ENCODE data around the gene CCDC80.
A peak's percentile ranks its signal among the peaks of the same experiment; 100 is the strongest.

Gene CCDC80

DNA sequence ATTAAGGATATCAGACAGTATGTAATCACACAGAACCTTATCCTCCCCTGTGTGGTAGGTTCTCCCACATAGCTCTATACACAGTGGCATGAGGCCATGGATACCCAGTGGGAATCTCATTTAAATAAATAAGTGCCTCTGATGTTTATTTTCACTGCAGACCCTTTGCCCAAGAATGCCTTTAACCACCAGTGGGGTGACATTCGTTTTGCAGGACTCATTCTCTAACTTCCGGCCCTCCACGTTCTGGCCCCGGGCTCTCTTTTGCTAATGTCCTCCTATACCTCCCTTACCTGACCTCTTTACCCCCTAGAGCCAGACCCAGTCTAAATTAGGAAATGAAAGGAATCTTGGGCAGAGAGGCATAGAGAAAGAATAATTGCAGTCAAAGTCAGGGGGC lies 8.3 kb downstream of the CCDC80 start:
- no peak for DNase-seq (ENCODE audit: low spot score)

DNA sequence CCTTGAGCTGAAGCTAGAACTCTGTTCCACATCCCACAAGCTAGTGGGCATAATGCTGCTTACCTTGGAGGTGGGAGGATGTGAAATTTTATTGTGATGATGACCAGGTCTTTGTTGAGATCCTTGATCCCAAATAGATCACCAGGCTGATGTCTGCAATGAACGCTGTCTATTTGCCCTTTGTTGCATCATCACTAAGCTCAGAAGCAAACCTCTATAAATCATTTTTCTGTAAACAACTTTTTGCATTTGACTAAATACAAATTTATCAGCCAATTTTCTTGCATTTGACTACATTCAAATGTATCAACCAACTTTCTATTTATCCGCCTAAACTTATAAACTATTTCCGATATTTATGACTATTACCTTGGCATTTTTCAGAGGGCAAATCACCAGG lies 9.7 kb downstream of the CCDC80 start:
- DNase-seq (ENCODE audit: low spot score): no peak

DNA sequence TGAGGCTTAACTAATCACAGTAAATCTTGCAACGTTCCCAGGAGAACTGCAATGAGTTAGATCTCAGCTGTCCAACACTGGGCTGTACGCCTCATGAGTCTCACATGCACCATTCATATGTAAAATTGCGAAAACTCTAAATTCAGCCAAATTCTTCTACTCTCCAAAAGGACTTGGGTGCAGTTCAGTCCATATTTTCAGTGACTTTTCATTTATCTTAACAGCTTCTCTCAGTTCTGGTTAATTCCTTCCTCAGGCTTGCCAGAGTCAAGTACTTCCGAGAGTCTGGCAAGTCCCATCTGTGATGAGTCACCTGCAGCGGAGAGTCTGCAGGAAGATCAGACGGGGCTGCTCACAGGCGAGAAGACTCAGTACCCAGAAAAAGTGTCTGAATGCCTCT lies 11.5 kb downstream of the CCDC80 start:
- peak; percentile 45 for DNase-seq (ENCODE audit: low spot score)

DNA sequence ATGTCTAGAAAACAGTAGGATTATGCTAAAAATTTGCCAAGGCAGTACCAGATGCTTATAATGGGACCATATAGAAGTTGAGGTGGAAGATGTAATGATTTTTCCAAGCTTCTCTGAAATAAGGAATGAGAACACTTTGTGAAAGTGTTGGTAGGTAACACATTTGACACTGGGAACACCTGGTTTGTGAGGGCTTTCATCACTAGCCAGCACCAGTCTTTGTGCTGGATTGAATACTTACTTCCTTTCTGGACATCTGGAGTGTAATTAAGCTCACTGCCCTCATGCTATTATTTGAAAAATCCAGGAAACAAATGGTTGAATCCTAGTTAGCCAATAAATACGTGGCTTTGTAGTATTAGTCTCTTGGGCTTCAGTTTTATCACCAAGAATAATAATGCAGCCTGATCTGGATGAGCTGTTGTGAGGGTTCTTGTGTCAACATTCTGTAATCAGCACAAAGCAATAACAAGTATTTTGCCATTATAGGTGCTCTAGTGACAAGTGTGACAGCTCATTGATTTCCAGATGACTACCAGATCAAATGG lies 12.9 kb downstream of the CCDC80 start:
- DNase-seq (ENCODE audit: low spot score): no peak

DNA sequence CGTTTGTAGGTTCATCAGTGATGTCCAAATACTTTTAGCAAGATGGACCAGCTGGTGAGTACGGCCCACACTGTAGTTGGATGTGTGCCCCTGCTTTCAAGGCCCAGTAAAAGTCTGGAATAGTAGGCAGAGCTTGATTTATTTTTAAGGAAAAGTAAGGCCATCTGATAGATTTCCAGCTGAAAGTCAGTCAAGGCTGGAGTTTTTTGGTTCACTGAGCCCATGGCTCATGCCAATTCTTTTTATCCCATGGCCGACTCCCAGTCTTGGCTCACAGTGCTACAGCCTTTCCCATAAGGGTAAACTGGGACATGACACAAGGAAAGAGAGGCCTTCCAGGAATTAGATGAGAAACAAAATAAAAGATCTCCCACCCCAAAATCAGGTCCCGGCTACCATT lies 13.5 kb downstream of the CCDC80 start:
- peak; percentile 58 for DNase-seq (ENCODE audit: low spot score)

DNA sequence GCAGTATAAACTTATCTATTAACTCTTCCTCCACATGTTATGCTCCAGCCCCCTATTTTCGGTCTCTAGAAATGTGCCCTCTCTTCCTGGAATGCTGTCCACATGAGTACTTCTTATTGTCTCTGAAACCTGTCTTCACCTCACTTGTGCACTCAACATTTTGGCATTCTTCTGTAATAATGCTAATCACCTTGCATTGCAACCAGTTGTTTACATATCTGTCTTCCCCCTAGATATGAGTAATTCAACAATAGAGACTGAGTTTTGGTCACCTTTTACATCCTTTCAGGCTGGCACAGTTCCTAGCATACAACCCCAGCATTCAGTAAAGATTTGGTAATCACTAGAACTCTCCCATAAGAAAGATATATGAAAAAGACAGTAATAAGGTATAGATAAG lies 17.2 kb downstream of the CCDC80 start:
- no peak for DNase-seq (ENCODE audit: low spot score)

DNA sequence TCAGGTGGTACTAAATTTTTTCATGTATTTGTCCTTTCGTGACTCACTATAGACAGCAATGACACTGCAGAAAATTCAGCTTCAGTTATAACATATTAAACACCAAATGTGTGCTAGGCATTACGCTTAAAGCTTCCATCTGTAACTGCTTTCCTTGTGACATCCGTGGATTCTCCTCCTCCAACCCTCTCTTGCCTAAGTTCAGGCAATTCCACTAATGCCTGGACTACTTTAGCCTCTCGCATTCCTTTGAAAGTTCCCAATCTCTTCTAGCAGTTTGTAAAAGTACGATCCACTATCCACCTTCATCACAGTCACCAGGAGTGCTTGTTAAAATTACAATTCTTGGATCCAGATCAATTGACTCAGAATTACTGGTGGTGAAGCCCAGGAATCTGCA lies 17.7 kb downstream of the CCDC80 start:
- no peak for DNase-seq (ENCODE audit: low spot score)

DNA sequence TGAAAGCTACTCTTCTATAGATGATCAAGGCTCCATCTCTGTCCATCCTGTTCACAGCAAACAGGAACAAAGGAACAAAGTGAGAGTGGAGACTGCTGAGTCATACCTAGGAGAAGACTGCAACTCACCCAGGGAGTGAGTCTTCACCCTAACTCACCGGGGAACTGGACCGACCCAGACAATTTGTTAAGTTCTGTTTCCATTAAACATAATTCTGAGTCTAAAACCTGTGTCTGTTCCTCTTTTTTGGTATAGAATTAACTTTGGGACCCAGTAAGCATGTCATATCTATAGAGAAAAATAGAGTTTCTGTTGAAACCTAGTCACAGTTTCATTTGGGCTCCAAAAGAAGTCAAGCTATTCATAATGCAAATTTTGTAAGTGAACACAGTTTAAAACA lies 21.6 kb downstream of the CCDC80 start:
- DNase-seq (ENCODE audit: low spot score): no peak

DNA sequence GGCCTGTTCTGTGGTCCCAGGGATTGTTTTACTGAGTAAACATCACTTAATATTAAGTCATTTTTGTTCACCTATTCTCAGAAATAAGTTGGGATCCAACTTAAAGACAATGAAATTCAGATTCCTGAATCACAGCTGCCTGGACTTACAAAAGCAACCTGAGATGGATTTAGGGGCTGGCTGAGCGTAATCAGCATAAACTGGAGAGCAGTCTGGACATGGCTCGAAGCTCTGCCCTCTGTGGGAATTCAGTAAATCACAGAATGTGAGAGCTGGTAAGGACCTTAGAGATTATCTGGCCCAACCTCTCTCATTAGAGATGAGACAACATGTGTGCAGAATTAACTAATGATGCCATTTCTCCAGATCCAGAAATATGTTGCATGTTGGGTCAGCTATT lies 23.7 kb downstream of the CCDC80 start:
- no peak for DNase-seq (ENCODE audit: low spot score)

DNA sequence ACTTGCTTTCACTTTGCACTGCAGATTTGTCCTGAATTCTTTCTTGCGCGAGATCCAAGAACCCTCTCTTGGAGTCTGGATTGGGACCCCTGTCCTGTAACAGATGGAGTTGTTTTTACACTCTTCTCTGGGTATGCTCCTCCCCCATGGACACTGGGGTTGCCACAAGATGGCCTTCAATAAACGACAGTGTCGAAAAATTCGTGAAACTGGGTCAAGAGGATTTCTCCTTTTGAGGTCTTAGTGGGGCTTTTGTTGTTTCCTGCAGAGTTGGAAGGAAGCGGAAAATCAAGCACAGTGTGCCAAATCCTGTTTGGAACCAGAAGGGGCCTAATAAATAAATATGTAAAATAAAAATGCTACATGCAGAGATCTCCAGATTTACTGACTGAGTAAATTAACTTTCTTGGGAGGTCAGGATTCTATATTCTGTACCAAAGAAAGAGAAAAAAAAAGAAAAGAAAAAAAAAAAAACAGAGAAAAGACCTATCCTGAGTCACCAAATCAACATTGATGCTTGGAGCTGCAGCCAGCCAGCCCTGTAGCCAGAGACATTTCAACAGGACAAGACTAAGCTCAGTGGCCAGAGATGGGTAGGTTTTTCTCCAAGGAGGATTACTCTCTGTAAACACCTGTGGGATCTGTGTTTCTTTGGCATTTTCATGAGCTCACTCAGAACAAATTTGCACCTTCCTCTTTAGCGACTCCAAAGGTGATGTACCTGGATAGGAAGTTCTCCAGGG lies 24.8 kb downstream of the CCDC80 start:
- no peak for DNase-seq (ENCODE audit: low spot score)

DNA sequence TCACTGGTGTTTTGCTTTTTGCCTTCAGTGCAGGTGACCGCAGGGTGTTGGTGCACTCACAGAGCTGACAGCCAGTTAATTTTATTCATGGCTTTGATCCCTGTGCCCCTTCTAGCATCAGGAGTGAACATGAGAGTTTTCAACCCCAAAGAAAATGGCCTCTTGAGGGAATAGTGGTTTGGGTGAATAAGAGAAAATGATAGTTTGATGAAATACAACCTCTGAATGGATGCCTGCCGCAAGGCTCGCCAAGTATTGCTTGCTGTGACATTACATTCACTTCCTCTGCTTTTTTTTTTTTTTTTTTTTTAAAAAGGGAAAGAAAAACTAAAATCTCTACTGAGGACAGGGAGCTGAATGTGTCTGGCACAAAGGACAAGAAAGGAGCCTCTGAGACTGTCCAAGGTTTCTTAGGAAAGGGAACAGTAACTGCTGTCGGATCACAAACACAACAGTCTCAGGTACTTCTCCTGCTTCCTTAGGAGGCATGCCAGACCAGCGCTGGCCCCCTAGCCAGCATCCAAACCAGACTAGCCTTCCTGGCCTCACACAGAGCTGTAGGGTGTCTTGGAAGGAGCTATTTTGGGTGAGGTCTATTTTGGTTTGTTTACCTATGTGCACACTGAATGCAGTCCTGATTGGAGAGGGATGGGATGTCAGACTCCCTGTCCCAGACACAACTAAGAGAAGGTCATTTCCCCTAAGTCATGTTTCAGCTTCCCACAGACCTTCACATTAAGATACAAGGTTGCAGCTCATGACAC lies 29.0 kb downstream of the CCDC80 start:
- DNase-seq (ENCODE audit: low spot score): no peak

DNA sequence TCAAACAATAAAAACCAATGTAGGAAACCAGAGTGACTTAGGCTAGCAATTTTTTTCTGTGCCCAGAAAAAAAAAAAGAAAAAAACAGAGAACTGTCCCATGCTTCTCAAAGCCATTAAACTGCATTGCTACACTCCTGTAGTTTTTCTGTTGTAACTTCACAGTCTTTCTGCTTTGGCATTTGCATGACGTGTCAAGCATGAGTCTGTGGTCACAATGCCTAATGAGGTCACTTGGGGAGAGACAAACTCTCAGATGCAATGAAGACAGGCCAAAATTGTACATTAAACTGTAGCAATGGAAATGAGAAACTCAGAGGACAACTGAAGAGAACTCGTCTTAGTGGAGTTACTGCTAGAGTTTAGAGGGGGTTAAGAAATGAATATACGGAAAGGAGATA lies 30.8 kb downstream of the CCDC80 start:
- DNase-seq (ENCODE audit: low spot score): no peak

DNA sequence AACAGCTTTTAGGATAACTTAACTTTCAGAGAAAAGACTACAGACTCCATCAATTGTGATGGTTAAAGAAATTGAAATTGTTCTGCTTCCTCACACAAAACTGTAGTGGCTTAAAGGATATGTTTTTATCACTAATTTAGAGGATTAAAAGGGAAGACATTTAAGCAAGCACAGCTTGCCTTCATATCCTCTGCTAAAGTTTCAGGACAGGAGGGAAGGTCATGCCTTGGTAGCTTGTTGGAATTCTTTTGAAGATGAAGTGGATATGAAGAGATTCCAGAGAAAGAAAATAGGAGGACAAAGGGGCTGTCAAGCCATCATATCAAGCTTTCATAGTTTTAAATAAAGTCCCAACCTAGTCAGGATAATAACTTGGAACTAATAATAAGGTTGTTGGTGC lies 33.1 kb downstream of the CCDC80 start:
- DNase-seq (ENCODE audit: low spot score): no peak

DNA sequence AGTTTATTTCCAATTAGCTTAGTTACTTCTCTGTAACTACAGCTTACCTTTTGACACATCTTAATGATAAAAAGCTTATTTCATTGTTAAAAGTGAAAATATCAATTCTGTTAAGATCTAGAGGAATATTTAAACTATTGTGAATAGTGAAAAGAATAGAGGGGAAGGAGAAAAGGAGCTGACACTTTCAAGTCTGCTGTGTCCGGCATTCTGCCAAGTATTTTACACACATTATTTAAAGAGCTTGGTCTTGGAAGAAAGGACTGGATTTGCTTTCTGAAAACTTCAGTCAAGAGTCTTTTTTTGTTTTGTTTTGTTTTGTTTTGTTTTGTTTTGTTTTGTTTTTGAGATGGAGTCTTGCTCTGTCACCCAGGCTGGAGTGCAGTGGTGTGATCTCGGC lies 34.8 kb downstream of the CCDC80 start:
- DNase-seq (ENCODE audit: low spot score): no peak

DNA sequence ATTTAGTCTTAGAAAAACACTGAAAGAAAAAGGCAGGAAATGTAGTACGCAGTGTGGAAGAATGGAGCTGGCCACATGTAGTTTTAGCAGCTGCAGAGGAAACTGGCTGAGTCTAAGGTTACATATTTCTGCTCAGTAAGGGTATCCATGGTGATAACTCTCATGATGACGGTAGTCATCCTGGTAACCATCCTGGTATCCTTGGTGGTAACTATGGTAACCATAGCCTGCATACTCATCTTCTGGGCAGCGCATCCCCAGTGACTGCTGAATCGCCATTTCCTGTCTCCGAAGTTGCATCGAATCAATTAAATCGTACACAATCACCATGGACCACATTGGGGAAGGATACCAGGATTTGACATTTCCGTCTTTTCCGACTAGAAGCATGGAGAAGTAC lies 35.7 kb downstream of the CCDC80 start:
- peak; percentile 16 for DNase-seq (ENCODE audit: low spot score)

DNA sequence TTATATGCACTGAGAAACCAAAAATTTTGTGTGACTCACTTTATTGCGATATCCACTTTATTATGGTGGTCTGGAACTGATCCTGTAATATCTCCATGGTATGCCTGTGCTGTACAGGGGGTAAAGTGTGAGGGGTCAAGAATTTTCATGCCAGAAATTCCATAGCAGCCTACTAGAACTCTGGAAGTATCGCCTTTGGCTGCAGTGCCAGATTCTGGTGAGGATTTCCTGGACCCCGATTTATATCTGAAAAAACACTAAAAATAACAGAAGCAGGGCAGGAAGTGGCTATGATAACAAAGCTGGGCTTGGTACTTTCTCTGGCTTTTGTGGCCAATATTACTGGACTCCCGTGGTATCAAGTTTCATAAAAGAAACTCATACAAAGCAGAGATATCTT lies 36.4 kb downstream of the CCDC80 start:
- no peak for DNase-seq (ENCODE audit: low spot score)

DNA sequence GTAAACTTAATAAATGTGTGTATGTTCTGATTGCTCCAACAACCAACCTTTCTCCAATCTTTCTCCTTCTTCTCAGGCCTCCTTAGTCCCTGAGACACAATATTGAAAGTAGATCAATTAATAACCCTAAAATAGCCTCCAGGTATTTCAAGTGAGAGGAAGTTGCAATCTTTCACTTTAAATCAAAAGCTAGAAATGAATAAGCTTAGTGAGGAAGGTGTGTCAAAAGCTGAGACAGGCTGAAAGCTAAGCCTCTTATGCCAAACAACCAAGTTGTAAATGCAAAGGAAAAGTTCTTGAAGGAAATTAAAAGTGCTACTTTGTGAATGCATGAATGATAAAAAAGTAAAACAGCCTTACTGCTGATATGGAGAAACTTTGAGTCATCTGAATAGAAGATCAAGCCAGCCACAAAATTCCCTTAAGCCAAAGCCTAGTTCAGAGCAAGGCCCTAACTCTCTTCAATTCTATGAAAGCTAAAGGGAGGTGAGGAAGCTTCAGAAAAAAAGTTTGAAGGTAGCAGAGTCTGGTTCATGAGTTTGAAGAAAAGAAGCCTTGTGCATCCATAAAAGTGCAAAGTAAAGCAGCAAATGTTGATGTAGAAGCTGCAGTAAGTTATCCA lies 38.6 kb downstream of the CCDC80 start:
- DNase-seq (ENCODE audit: low spot score): no peak

DNA sequence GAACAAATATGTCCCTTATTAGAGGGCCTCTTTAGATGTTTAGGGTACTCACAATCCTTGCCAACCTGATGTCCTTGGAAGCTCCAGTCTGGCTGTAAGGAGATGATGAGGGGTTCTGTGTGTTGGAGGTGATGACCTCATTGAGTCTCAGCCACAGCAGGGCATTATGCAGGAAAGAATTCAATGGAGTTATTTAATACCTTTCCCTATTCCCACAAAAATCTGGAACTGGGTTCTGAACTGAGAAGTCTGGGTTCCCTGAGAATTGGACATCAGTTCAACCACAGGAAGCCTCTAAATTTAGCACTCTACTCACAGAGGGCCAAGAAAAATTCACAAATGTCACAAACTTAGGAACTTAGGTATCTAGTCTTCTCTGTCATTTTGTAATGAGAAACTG lies 42.2 kb downstream of the CCDC80 start:
- no peak for DNase-seq (ENCODE audit: low spot score)

DNA sequence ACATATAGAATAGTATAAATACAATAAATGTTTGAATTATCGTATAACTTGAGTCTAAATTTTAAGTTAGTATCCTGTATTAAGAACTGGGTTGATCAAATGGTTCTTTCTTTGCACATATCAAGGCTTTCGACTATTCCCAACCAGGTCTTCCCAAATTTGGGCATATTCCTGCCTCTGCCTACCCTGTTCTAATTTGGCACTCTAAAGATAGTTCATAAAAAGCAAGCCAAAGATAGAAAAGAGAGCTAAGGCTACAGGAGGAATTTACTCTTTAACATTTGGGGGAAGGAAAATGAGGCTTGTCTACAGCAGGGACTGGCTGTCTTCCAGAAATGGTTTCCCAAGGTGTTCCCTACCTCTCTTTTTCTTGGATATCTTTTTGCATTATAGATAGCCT lies 43.0 kb downstream of the CCDC80 start:
- no peak for DNase-seq (ENCODE audit: low spot score)

DNA sequence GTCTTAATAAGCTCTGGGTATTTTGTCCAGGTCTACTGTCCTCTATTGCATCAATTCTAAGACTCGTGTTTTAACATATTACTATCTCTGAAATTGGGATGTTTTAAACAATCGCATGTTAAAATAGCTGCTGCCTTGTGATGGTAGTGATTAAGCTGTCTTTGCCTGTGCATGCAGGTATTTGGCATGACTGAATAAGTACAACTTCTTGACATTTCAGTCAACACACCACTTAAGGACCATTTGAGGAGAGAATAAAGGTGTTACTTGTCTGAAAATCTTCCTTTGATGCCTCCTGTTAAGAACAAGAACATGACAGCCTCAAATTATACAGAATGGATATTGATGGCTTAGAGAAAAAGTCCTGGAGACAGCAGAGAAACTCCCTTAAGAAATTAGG lies 46.1 kb downstream of the CCDC80 start:
- DNase-seq (ENCODE audit: low spot score): no peak

DNA sequence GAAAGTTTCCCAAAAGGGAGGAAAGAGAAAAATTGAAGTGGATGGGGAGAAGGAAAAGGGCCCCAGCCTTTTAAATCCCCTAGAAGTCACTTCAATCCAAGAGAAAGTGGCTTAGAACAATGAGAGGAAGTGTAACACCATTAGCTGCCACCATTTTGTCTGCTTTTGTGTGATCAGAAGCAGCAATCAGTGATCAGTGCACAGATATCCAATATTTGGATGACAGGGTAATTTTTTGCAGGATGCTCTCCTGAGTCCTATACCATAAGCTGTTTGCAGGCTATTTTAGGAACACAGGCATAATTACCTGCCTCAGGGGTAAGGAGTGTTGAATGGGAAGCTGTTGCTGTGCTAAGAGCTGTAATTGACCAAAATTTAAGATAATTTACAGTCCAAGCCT lies 47.7 kb downstream of the CCDC80 start:
- no peak for DNase-seq (ENCODE audit: low spot score)

DNA sequence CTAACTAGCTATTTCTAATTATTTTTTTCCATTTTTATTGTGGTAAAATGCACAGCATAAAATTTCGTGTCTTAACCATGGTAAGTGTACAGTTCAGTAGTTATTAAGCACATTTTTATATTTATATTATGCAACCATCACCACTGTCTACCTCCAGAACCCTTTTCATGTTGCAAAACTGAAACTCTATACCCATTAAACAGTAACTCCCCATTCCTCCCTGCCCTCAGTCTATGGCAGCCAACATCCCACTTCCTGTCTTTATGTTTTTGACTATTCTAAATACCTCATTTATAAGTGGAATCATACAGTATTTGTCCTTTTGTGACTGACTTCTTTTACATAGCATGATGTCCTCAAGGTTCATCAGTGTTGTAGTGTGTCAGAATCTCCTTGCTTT lies 53.6 kb downstream of the CCDC80 start:
- no peak for DNase-seq (ENCODE audit: low spot score)

DNA sequence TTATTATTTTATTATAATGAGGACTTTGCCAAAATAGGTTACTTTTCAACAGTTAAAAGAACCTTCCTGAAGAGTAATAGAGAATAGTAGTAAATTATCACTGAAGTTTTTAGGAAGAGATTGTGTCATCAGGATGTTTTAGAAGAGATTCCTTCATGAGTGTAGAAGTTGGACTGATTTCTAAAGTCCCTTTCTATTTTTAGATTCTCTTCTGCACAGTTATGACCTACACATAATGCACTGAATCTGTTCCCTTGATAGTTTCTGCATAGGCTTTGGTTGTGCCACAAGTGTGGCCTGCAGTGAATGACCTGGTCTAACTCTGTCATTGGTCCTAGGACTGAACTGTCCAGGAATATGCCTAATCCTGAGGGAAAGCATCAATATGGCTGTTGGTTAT lies 55.2 kb downstream of the CCDC80 start:
- no peak for DNase-seq (ENCODE audit: low spot score)

All from pons (tissue), 1 donor.